GM19043 (cell line): ENCODE measurements around the gene CCBE1.
"Not testable (repeated sequence)": the region's sequence is repeated elsewhere in the genome, so short reads cannot be mapped to it uniquely, and the experiment has no call there.

Experiments used
- ATAC-seq: cut with Tn5 transposase; IDR thresholded peaks from one replicate; pipeline ENCODE4 v1.9.1; 2021; ENCODE audit warnings: low read depth; ENCODE audit not compliant: unreplicated experiment

The CCBE1 gene

DNA sequence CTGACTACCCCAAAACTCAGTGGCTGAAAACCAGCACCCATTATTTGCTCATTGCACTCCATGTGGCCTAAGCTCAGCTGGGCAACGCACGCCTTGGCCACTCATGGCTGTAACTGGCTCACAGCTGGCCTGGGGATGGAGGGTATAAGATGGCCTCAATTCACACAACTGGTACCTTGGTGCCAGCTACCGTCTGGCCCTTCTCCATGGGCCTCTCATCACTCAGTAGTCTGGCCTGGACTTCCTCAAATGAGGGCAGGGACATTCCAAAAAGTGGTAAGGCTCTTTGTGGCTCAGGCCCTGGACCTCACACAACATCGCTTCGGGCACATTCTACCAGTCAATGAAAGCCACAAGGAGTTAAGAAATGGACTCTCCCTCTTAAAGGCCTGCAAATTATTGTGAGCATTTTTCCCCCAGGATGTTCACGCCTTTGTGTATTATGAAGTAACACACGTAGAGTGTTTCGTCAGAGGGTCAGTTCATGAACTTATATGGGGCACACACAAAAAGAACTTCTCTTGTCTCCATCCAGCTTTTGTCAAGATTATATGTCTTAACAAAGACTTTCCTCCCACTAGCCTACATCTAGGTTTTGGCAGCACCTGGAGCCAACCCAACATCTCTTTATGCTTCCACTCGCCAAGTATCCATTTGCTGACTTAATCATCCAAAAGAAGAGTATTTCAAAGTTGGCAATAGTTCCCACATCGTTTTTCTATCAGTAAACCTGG, 145.2 kb downstream of the CCBE1 start:
- no peak for ATAC-seq

DNA sequence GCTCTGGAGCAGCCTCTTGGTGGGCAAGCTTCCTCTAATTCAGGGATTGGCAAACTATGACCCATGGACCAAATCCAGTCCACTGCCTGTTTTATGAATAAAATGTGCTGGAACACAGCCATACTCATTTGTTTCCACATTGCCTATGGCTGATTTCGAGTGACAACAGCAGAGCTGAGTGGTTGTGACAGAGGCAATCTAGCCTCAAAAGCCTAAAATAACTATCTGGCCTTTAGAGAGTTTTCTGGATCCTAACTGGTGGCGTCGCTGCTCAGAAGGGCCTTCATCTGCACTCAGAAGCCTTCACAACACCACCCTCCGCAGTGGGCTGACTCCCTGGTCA, 147.1 kb downstream of the CCBE1 start:
- no peak for ATAC-seq

DNA sequence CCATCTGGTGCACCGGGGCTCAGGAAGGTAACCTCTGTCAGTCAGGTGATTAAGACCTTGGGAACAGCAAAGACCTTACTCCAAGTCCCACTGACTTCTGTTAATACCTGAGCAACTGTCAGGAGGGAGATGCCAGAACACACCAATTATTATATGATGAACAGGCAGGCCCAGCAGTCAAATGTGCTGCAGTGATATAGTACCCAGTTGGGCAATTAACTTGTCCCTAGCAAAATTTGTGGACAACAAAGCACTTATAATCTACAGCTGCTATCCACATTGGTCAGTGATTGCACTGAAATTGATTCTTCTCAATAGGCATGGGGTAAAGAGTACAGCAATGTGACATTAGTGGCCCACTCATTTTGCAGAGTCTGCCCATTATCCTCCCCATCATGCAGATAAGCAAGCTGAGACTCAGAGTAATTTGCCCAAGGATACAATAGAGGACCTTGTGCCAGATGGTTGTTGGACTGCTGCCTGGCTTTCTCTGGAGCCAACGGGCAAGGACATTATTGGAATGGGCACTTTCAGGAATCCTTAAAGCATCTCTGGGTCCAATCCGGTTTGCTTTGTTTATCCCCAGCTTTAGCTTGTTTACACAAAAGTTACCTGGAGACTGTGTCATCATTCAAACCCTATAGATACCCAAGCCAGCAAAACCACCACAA, 147.6 kb downstream of the CCBE1 start:
- ATAC-seq, result no peak

DNA sequence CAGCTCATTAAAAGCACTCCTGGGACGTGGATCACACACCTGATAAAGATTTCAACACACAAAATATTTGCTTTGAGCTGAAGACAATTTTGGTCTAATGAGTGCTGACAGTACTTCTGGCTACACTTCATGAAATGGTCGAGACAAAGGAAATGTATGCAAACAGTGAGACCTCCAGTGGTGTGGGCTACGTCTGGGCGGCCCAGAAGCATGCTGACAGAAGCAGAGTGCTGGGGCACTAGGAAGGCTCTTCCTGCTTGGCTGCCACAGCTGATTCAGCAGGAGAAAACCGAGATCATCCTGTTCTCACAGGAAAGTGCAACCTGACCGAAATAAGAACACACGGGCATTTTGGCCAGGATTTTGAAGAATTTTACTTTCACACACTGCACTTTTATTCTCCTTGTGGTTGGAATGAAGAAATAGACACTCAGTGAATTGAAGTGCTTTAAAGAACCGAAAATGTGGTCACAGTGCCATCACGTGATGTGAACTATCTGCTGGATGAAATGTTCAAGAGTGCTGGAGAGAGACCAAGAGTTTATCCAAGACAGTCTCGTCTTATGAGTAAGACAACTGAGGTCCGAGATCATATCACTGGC, 149.5 kb downstream of the CCBE1 start:
- ATAC-seq, result no peak

DNA sequence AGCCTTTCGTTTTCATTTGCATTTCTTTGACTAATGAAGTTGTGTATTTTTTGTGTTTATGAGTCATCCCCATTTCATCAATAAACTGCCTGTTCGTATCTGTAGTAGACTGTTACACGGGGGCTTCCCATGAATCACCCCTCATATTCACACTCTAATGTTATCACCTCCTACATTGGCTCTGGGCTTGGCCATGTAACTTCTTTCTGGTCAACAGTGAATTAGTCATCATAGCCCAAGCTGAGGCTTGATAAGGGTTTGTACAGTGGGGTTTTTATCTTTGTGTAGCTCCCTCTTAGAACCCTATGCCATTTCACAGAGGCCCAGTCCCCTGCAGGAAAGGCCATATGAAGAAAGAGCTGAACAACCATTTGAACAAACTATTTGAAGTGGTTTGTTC, 151.0 kb downstream of the CCBE1 start:
- ATAC-seq, result no peak

DNA sequence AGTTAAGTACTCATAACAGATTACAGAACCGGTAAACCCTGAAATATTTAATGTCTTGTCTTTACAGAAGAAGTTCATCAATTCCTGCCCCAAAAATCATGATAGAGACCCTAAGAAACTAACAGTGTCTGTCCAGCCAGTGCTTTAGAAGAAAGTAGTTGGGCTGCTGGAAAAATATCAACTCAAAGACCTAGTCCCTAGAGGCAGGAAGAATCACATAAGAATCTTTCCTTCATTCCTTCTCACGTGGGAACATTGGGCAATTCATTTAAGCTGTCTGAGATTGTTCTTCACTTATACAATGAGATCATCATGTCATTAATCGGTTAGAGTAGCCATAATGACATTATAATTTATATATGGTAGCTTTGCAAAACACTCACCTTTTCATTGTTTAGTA, 156.4 kb downstream of the CCBE1 start:
- ATAC-seq, result no peak

DNA sequence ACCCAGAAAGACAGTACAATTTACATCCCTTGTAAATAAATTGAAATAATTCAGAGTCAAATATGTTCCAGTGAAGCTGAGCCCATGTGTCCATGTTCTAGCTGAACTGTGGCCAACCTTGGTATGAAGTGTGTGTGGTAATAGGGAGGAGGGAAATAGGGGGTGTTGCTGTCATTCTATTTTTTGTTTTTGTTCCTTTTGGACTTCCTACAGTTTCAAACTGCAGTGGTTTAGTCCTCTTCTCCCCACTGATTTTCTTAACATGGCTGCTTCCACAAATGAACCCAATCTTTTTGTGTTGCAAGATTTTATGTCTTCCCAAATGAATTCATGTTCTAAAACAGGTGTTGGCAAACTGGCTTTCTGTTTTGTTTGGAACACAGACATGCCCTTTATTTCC, 156.9 kb downstream of the CCBE1 start:
- ATAC-seq, result no peak

DNA sequence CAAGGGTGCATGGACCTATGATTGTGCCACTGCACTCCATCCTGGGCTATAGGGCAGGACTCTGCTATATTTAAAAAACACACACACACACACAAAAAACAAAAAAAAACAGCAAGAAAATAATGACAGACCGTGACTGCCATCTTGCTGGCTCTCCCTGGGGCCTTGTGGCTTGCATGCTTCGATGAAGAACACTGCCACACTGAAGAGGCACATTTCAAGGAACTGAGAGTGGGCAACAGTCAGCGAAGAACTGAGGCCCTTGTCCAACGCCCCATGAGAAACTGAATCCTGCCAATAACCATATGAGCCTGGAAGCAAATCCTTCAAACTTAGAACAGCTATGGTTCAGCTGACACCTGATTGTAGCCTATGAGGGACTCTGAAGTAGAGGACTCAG, 158.1 kb downstream of the CCBE1 start:
- no peak for ATAC-seq

DNA sequence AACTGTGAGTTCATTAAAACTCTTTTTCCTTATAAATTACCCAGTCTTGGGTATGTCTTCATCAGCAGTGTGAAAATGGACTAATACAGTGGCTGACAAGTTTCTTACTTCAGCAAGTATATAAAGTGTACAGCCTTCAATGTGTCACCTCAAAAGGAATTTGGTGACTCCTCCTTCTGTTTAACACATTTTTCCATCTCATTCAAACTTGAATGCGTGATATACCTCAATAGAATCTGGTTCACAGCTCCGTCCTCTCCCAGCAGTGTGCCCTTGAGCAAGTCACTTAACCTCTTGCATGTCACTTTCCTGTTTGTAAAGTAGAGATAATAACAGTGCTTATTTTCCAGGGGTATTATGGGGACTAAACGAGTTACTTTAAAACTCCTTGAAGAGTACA, 159.6 kb downstream of the CCBE1 start:
- ATAC-seq, result no peak

DNA sequence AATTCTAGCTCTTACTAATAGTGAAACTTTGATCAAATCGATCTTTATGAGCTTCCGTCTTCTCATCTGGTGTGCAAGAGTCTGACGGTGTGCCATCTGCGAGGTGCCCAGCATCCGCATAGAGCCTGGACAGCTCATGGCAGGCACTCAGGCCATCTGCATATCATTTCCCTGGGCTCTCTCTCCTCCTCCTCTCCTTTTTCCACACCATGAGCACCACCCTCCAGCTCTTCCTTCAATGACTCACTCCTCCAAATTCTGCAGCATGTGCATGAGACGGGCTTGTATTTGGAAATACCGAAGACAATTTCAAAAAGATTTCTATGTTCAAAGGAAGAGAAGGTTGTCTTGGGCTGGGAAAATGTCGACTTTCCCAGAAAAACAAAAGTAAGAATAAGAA, 161.1 kb downstream of the CCBE1 start:
- no peak for ATAC-seq

DNA sequence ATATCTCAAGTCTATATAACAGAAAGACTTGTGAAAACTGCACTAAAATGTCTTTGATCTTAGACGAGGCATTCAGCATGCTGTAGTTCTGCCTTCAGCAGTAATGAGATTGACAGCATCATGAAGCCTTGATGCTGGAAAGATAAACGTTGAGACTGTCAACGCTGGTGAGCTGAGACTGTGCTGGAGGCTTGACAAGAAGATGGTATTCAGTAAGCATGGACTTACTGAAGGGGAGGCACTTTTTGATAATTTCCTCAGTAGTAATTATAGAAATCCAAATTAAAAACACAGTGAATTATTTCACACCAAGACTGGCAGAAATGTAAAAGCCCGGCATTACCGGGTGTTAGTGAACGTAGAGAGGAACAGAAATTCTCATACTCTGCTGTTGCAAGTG, 162.2 kb downstream of the CCBE1 start:
- ATAC-seq, result no peak

DNA sequence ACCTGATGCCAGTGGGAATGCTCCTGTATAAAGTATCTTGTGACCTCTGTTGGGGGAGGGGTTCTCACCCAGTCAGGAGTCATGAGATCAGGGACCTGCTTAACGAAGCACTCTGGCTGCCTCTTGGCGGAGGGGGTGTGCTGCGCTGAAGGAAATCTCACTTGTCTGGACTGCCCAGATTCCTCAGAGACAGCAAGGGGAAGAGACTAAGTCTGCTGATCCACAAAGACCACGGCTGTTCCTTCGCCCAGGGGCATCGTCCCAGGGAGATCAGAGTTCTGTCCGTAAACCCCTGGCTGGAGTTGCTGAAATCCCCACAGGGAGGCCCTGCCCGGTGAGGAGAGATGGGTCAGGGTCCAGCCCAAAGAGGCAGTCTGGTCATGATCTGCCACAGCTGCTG, 168.4 kb downstream of the CCBE1 start:
- no peak for ATAC-seq

DNA sequence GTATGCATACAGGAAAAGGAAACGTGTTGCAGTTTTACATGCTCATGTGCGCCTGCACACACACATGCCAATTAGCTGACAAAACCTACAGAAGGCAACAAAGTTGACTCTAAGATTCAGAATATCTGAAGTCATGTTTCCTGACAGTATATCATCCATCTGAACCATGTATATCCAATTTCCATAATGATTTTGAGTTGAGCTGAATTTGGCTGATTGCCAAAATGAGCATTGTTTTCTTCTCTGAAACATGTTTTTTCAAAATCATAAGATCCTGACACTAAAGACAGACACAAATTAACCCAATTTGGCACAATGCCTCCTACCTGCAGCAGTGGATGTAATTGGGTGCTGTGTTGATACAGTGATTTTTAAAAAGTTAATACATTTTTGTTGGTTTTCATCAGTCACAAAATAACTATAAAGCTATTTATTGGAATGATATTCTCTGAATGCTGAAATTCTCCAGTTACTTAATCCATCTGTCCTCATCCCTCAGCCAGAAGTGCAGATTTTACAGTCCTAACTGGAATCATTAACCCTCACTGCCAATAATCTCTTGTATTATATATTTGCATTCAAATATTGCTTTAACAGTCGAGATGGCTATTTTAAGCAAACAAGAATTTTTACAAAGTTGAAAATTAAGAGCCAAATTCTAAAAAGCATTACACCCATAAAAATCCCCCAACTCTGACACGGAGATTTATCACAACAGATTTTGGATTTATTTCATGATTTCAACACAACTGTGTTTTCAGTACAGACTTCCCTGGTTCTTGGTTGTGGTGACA, 176.5 kb downstream of the CCBE1 start:
- ATAC-seq, result no peak

DNA sequence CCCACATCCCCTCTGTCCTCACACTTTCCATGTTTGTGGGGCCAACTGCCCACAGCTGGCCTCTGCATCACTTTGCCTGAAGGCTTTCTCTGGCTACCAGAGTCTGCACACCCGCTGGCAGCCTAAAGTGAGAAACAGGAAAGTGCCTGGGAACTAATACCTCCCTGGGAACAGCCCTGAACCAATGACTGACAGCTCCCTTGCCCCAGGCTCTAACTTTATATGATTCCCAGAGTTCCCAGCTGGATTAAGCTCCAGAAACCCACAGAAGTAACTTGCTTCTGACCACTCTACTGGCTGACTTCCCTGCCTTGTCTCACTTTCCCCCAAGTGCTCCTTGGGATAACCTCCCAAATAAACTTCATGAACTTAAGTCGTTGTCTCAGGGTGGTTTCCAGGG, 178.5 kb downstream of the CCBE1 start:
- no peak for ATAC-seq

DNA sequence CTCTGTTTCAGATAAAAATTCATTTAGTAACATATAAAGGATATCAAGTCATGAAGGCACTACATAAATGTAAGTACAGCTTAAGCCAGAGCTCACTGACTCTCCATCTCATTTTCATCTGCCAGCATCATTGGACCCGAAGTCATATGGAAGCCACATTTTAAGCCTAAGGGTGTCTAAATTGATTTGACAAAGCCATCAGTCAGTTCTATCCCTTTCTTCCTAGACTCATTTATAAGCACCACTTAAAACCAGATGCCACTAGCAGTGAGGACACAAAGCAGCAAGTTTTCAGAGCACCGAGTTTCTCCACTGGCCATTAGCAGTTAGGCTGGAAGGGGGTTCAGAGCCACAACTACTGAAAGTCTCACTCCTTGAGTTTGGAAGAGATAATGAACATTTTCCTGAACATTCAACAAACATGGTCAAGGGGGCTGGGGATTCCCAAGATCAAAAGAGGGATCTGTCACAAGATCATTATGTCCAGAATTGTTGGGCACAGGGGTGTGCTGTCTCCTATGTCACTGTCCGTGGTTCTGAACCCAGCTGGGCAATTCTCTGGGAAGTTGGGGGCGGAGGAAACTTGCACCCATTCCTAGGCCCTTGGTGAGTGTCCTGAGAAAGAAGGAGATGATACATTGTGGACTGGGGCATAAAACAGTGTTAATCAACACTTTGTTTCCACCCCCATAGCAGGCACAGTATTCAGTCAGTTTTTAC, 179.6 kb downstream of the CCBE1 start:
- ATAC-seq, result no peak

DNA sequence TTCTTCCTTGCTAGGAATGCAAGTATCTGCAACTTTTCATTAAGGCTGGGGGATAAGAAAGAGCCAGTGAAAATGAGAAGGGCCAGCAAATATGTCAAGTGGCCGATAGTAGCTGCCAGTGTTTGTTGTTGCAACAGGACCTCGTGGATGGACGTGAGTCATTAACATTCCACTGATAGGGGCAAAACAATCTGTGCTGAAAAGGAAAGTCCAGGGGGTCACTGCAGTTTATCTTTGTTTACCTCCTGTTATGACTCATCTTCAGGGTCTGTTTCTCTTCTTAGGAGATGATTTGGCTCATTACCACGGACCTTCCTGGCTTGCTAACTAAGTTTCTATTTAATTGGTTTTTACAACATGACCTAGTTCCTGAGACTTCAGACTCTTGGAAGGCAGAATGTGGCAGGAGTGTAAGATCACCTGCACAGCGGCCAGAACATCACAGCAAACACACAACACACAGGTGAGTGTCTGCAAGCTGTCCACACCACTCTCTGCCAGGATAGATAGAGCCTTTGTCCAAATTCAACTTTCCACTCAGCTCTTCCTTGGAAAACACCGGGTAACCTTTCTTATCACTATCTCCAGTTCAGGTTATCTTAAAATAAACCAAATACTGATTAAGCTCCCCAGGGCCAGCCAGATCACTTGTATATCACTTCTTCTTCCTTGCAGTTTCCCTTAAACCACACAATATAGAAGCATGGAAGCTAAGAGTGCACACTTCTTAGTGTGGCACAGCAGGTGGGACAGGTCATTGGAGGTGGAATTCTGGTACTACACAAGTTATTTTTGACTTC, 180.7 kb downstream of the CCBE1 start:
- no peak for ATAC-seq

DNA sequence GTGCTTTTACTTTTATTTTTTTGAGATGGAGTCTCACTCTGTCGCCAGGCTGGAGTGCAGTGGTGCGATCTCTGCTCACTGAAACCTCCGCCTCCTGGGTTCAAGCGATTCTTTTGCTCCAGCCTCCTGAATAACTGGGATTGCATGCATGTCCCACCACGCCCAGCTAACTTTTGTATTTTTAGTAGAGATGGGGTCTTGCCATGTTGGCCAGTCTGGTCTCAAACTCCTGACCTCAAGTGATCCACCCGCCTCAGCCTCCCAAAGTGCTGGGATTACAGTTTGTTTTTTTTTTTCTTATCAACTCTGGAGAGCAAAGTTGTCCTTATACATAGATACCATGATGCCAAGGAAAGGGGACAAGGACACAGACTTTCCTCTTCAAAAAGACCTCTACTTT, 181.3 kb downstream of the CCBE1 start:
- ATAC-seq, result not testable (repeated sequence)

DNA sequence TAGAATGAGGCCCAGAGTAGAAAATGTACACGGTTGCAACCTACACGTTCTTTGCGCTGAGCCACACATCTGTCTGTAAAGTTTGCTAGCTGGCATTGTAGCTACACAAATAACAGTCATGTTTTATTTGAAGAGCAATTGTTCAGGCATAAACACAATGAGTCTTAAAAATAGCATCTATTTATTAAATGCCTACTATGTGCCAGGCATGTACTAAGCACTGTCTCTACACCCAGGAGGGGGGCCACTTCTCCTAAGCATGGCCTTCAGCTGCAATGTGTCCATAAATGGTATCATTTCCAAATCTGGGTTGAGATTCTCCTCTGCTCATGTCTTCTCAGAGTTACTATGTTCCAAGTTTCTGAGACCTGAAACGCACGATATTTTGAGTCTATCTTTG, 182.1 kb downstream of the CCBE1 start:
- no peak for ATAC-seq

DNA sequence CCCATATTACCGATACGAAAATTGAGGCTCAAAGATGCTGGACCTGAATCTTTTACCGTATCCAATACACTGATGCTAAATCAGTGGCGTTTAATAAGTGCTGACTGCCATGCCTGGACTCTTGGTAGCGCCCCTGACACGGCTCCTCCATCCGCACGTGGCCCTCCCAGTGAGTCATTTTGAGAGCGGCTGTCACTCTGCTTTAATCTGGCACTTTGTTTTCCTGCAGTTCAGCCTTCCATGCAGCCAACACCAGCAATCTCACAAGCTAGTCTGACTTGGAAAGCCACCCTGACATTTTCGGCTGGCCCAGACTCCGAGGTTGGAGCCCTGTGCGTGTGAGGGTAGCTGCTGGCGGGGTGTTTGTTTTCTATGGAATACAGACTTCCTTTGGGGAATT, 183.0 kb downstream of the CCBE1 start:
- no peak for ATAC-seq
